ENCODE results near the gene ANKMY1. TPM values are rescaled to one million over a fixed set of nuclear protein-coding genes. Genes with fewer than 3 reads are reported as not detected.

Gene ANKMY1
- total RNA-seq, 1 donor from 2014 or later: 5.3 TPM

GRCh38 chr2:240579771-240580614, 22.2 kb upstream of the ANKMY1 start:
- no peak for DNase-seq (ENCODE audit: low read depth, low spot score)

- DNase-seq (ENCODE audit: low read depth, low spot score): no peak
Observed at GRCh38 chr2:240579071-240579762, 21.4 kb upstream of the ANKMY1 start.

- no peak for DNase-seq (ENCODE audit: low read depth, low spot score)
Observed at GRCh38 chr2:240578488-240578887, 20.7 kb upstream of the ANKMY1 start.

- DNase-seq (ENCODE audit: low read depth, low spot score): no peak
Observed at GRCh38 chr2:240578110-240578450, 20.3 kb upstream of the ANKMY1 start.

- no peak for DNase-seq (ENCODE audit: low read depth, low spot score)
Observed at GRCh38 chr2:240577281-240578109, 19.7 kb upstream of the ANKMY1 start.

- DNase-seq (ENCODE audit: low read depth, low spot score): no peak
Observed at GRCh38 chr2:240576436-240577205, 18.8 kb upstream of the ANKMY1 start.

- no peak for DNase-seq (ENCODE audit: low read depth, low spot score)
Observed at GRCh38 chr2:240576036-240576435, 18.2 kb upstream of the ANKMY1 start.

- no peak for DNase-seq (ENCODE audit: low read depth, low spot score)
Observed at GRCh38 chr2:240575101-240575965, 17.5 kb upstream of the ANKMY1 start.

GRCh38 chr2:240574386-240575100, 16.8 kb upstream of the ANKMY1 start:
- no peak for DNase-seq (ENCODE audit: low read depth, low spot score)

GRCh38 chr2:240573516-240574385, 16.0 kb upstream of the ANKMY1 start:
- DNase-seq (ENCODE audit: low read depth, low spot score): no peak

GRCh38 chr2:240573071-240573515, 15.3 kb upstream of the ANKMY1 start:
- DNase-seq (ENCODE audit: low read depth, low spot score): no peak

GRCh38 chr2:240572141-240573031, 14.6 kb upstream of the ANKMY1 start:
- DNase-seq (ENCODE audit: low read depth, low spot score): no peak

GRCh38 chr2:240571314-240571973, 13.7 kb upstream of the ANKMY1 start:
- DNase-seq (ENCODE audit: low read depth, low spot score): no peak

GRCh38 chr2:240570531-240571313, 12.9 kb upstream of the ANKMY1 start:
- DNase-seq (ENCODE audit: low read depth, low spot score): no peak

- DNase-seq (ENCODE audit: low read depth, low spot score): no peak
Observed at GRCh38 chr2:240569998-240570530, 12.3 kb upstream of the ANKMY1 start.

- DNase-seq (ENCODE audit: low read depth, low spot score): no peak
Observed at GRCh38 chr2:240569523-240569997, 11.8 kb upstream of the ANKMY1 start.
